Neuronal stem cell (in vitro differentiated cells): ENCODE results near the gene QRICH1.

Source experiments
- DNase-seq: peaks from one replicate; pipeline ENCODE4 v3.0.0-alpha.2; 2013; ENCODE audit warnings: low spot score
- H2AFZ ChIP-seq: one replicate; pipeline ENCODE4 v1.6.1; 2013; ENCODE audit warnings: mild to moderate bottlenecking, low read length, inconsistent platforms
- H2AK5ac ChIP-seq: 2 replicates; pipeline ENCODE4 v1.6.1; 2013; ENCODE audit warnings: low read depth, mild to moderate bottlenecking, inconsistent platforms, low read length, moderate library complexity, mixed read lengths
- H2BK120ac ChIP-seq: 2 replicates; pipeline ENCODE4 v1.6.1; 2013; ENCODE audit warnings: low read depth, mild to moderate bottlenecking, inconsistent platforms, low read length, moderate library complexity, mixed read lengths
- H2BK12ac ChIP-seq: one replicate; pipeline ENCODE4 v1.6.1; 2013; ENCODE audit warnings: low read length, inconsistent platforms
- H2BK15ac ChIP-seq: 2 replicates; pipeline ENCODE4 v1.6.1; 2013; ENCODE audit warnings: mild to moderate bottlenecking, low read length, inconsistent platforms, mixed read lengths
- H2BK5ac ChIP-seq: one replicate; pipeline ENCODE4 v1.6.1; 2013; ENCODE audit warnings: inconsistent platforms, mild to moderate bottlenecking, low read length, moderate library complexity
- H3K14ac ChIP-seq: one replicate; pipeline ENCODE4 v1.6.1; 2013; ENCODE audit warnings: low read length, inconsistent platforms
- H3K18ac ChIP-seq: 2 replicates; pipeline ENCODE4 v1.6.1; 2013; ENCODE audit warnings: low read length, inconsistent platforms
- H3K23ac ChIP-seq: 2 replicates; pipeline ENCODE4 v1.6.1; 2013; ENCODE audit warnings: low read depth, mild to moderate bottlenecking, mixed read lengths, low read length, inconsistent platforms; ENCODE audit not compliant: poor library complexity
- H3K27ac ChIP-seq: replicated peaks from 3 replicates; pipeline ENCODE4 v1.5.1; 2013; ENCODE audit warnings: low read length, inconsistent platforms
- H3K27me3 ChIP-seq, 3 experiments: 2 replicates each; pipeline ENCODE4 v1.6.1; 2013; ENCODE audit warnings: low read length in 3 of 3, mild to moderate bottlenecking in 2 of 3, inconsistent platforms in 1 of 3, low read depth in 1 of 3, mixed read lengths in 1 of 3, moderate library complexity in 1 of 3; ENCODE audit not compliant: control insufficient read depth in 3 of 3, insufficient read depth in 3 of 3
- H3K36me3 ChIP-seq, 2 donors: replicated peaks in 1 of 2; 2 replicates each; pipeline ENCODE4 v1.6.1; 2013; ENCODE audit warnings: low read length in 2 of 2; ENCODE audit not compliant: control insufficient read depth in 2 of 2, insufficient read depth in 2 of 2
- H3K4ac ChIP-seq: 2 replicates; pipeline ENCODE4 v1.6.1; 2013; ENCODE audit warnings: inconsistent platforms, mild to moderate bottlenecking, low read length, moderate library complexity
- H3K4me1 ChIP-seq, 2 donors: 1 replicate in 1 of 2; 2 replicates in 1 of 2; pipeline ENCODE4 v1.6.1; 2013; ENCODE audit warnings: low read length in 2 of 2, low read depth in 1 of 2; ENCODE audit not compliant: control insufficient read depth in 2 of 2, insufficient read depth in 1 of 2
- H3K4me2 ChIP-seq: one replicate; pipeline ENCODE4 v1.6.1; 2013; ENCODE audit warnings: mild to moderate bottlenecking, low read length, inconsistent platforms; ENCODE audit not compliant: insufficient read depth, poor library complexity, severe bottlenecking
- H3K4me3 ChIP-seq, 2 donors: 2 replicates each; pipeline ENCODE4 v1.5.1; 2013; ENCODE audit warnings: low read length in 2 of 2, mild to moderate bottlenecking in 2 of 2, inconsistent platforms in 1 of 2, moderate library complexity in 1 of 2
- H3K79me1 ChIP-seq: one replicate; pipeline ENCODE4 v1.6.1; 2013; ENCODE audit warnings: low read depth, mild to moderate bottlenecking, inconsistent platforms, low read length, moderate library complexity
- H3K9ac ChIP-seq: one replicate; pipeline ENCODE4 v1.6.1; 2013; ENCODE audit warnings: mild to moderate bottlenecking, low read depth, low read length, inconsistent platforms; ENCODE audit not compliant: poor library complexity
- H3K9me3 ChIP-seq, 2 donors: replicated peaks in 1 of 2; 2 replicates each; pipeline versions ENCODE3 to v1.6.1; 2013; ENCODE audit warnings: low read length in 2 of 2, mild to moderate bottlenecking in 2 of 2, inconsistent platforms in 1 of 2, low read depth in 1 of 2, mixed read lengths in 1 of 2, moderate library complexity in 1 of 2; ENCODE audit not compliant: control insufficient read depth in 2 of 2, insufficient read depth in 1 of 2
- H4K8ac ChIP-seq: one replicate; pipeline ENCODE4 v1.6.1; 2013; ENCODE audit warnings: low read depth, mild to moderate bottlenecking, inconsistent platforms, low read length, moderate library complexity
- H4K91ac ChIP-seq: one replicate; pipeline ENCODE4 v1.6.1; 2013; ENCODE audit warnings: low read length, low read depth, mild to moderate bottlenecking, inconsistent platforms; ENCODE audit not compliant: poor library complexity
- WGBS, 2 donors: extraction: QIAGEN DNeasy Blood & Tissue Kit; methylation state at CpG; one replicate each; pipeline ENCODE4 v1.1.7; 2013; ENCODE audit warnings: missing lambda C conversion rate in 2 of 2, mixed read lengths in 1 of 2; ENCODE audit not compliant: insufficient read length in 2 of 2, insufficient replicate concordance in 1 of 2; ENCODE audit errors: extremely low coverage in 2 of 2; 5-methylcytosine and 5-hydroxymethylcytosine counted together

QRICH1 gene

GRCh38 chr3:49015765-49016164 is 78.1 kb downstream of the QRICH1 start:
- WGBS, 2 donors, result no CpG with 5 or more reads among the region's 6 CpGs
- no peak overlapping the region for H3K23ac ChIP-seq
- H2BK12ac ChIP-seq, result no peak overlapping the region
- H3K14ac ChIP-seq, result no peak overlapping the region
- H3K79me1 ChIP-seq, result peaks cover 35% of the 10 kb centered on the region
- H2BK15ac ChIP-seq, result no peak overlapping the region
- H3K36me3 ChIP-seq, result peaks cover 55 to 65% of the 10 kb centered on the region in 2 donors
- peak overlapping the region; percentile 20 for H2BK5ac ChIP-seq
- no peaks in the 10 kb centered on the region for H3K27me3 ChIP-seq
- H3K9me3 ChIP-seq, result no peaks in the 10 kb centered on the region
- H3K9ac ChIP-seq, result no peak overlapping the region
- H4K8ac ChIP-seq, result peak overlapping the region; percentile 10
- no peak overlapping the region for H3K4ac ChIP-seq
- no peak for DNase-seq
- H3K27ac ChIP-seq, result no peak overlapping the region
- no peak overlapping the region for H3K18ac ChIP-seq
- no peak overlapping the region for H2AK5ac ChIP-seq
- no peak overlapping the region for H2BK120ac ChIP-seq
- H3K4me2 ChIP-seq, result no peak overlapping the region
- no peak overlapping the region for H2AFZ ChIP-seq
- H3K4me3 ChIP-seq, result no peak overlapping the region
- no peak overlapping the region for H4K91ac ChIP-seq
- peaks cover 13 to 14% of the 10 kb centered on the region in 2 donors for H3K4me1 ChIP-seq

- H2BK15ac ChIP-seq, result no peak overlapping the region
- H2BK120ac ChIP-seq, result no peak overlapping the region
- no peak overlapping the region for H2AK5ac ChIP-seq
- H3K9me3 ChIP-seq, result no peaks in the 10 kb centered on the region
- no peak for DNase-seq
- H2BK5ac ChIP-seq, result no peak overlapping the region
- H3K27me3 ChIP-seq, result no peaks in the 10 kb centered on the region
- H3K18ac ChIP-seq, result no peak overlapping the region
- H2AFZ ChIP-seq, result no peak overlapping the region
- no peak overlapping the region for H4K8ac ChIP-seq
- peak overlapping the region; percentile 64 for H4K91ac ChIP-seq
- WGBS, 2 donors, result no CpG with 5 or more reads among the region's 8 CpGs
- H3K23ac ChIP-seq, result peak overlapping the region; percentile 65
- no peak overlapping the region for H3K27ac ChIP-seq
- peaks cover 31% of the 10 kb centered on the region for H3K79me1 ChIP-seq
- no peak overlapping the region for H3K4me2 ChIP-seq
- peaks cover 55 to 65% of the 10 kb centered on the region in 2 donors for H3K36me3 ChIP-seq
- no peak overlapping the region for H3K9ac ChIP-seq
- no peak overlapping the region for H3K4me3 ChIP-seq
- peaks cover 10 to 11% of the 10 kb centered on the region in 2 donors for H3K4me1 ChIP-seq
- H2BK12ac ChIP-seq, result no peak overlapping the region
- no peak overlapping the region for H3K4ac ChIP-seq
- no peak overlapping the region for H3K14ac ChIP-seq
Measured at GRCh38 chr3:49015072-49015471, 78.8 kb downstream of the QRICH1 start.

- Histone ChIP-seq H3K18ac (no peak overlapping the region), H2AK5ac (no peak overlapping the region), H3K23ac (peak overlapping the region; percentile 31), H2BK15ac (no peak overlapping the region), H3K27ac (no peak overlapping the region), H3K4me1 (peaks cover 7 to 8% of the 10 kb centered on the region in 2 donors), H3K4ac (no peak overlapping the region), H3K4me2 (no peak overlapping the region), H2BK12ac (no peak overlapping the region), H4K8ac (no peak overlapping the region), H2BK120ac (no peak overlapping the region), H2BK5ac (no peak overlapping the region), H3K27me3 (no peaks in the 10 kb centered on the region), H2AFZ (no peak overlapping the region), H3K9ac (peak overlapping the region; percentile 45), H3K4me3 (peak overlapping the region in 1 of 2 donors; percentile 38), H3K14ac (no peak overlapping the region), H4K91ac (no peak overlapping the region), H3K36me3 (peaks cover 57 to 76% of the 10 kb centered on the region in 2 donors), H3K9me3 (no peaks in the 10 kb centered on the region), H3K79me1 (peaks cover 29% of the 10 kb centered on the region)
- DNase-seq, result no peak
- no CpG with 5 or more reads among the region's 24 CpGs for WGBS, 2 donors
Measured at GRCh38 chr3:49013738-49014660, 79.9 kb downstream of the QRICH1 start.

- no peak overlapping the region for H2BK15ac ChIP-seq
- no peak overlapping the region for H2AK5ac ChIP-seq
- peaks cover 11% of the 10 kb centered on the region in 2 donors for H3K4me1 ChIP-seq
- no peaks in the 10 kb centered on the region for H3K27me3 ChIP-seq
- no peak overlapping the region for H3K27ac ChIP-seq
- no peak overlapping the region for H3K4ac ChIP-seq
- H3K36me3 ChIP-seq, result peaks cover 57 to 83% of the 10 kb centered on the region in 2 donors
- H3K79me1 ChIP-seq, result peaks cover 30% of the 10 kb centered on the region
- no CpG with 5 or more reads among the region's 19 CpGs for WGBS, 2 donors
- H2AFZ ChIP-seq, result no peak overlapping the region
- no peak overlapping the region for H3K14ac ChIP-seq
- no peak for DNase-seq
- no peak overlapping the region for H4K8ac ChIP-seq
- H2BK120ac ChIP-seq, result no peak overlapping the region
- no peak overlapping the region for H4K91ac ChIP-seq
- H3K4me3 ChIP-seq, result peak overlapping the region in 1 of 2 donors; percentile 38
- no peak overlapping the region for H3K4me2 ChIP-seq
- peak overlapping the region; percentile 47 for H3K9ac ChIP-seq
- H2BK12ac ChIP-seq, result no peak overlapping the region
- no peak overlapping the region for H3K18ac ChIP-seq
- H3K9me3 ChIP-seq, result no peaks in the 10 kb centered on the region
- H3K23ac ChIP-seq, result no peak overlapping the region
- no peak overlapping the region for H2BK5ac ChIP-seq
Measured at GRCh38 chr3:49013113-49013737, 80.6 kb downstream of the QRICH1 start.
